Measurements from ENCODE around the gene SERHL2. TPM values are rescaled to one million over a fixed set of nuclear protein-coding genes. Genes with fewer than 3 reads are reported as not detected.
"Not testable (repeated sequence)": the region's sequence is repeated elsewhere in the genome, so short reads cannot be mapped to it uniquely, and the experiment has no call there.

The SERHL2 gene
- total RNA-seq, 1 experiment from 2014 or later: 0.61 TPM

DNA sequence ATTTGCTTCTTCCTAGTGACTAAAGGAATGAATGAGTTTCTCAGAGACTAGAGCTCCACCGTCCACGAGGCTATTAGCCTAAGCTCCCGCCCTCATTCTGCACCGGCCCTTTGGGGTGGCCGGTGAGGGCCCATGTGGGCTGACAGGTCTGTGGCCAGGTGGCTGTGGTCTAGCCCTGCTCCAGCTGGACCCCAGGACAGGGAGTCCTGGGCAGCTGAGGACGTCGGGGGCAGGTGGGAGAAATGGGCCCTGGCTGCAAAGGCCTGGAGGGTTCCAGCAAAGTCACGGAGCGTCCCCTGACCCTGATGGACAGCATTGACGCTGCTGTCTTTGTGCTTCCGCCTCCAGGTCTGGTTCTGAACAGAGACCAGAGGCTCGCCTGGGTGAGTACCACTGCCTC lies 12.2 kb downstream of the SERHL2 start:
- Mint-ChIP-seq H3K9me3 (ENCODE audit: unreplicated experiment) (no peaks in the 10 kb centered on the region), H3K27me3 (ENCODE audit: insufficient read depth, unreplicated experiment) (no peaks in the 10 kb centered on the region), H3K27ac (ENCODE audit: unreplicated experiment) (no peak overlapping the region), H3K36me3 (ENCODE audit: insufficient read depth, unreplicated experiment) (peaks cover 28% of the 10 kb centered on the region), H3K4me3 (ENCODE audit: unreplicated experiment) (no peak overlapping the region), H3K4me1 (ENCODE audit: low read depth, unreplicated experiment) (peaks cover 12% of the 10 kb centered on the region)
- no TSS peak for BruUV-seq (replicated peaks)
- CTCF ChIA-PET: no interaction called here
- no peaks in the 10 kb centered on the region for H3K36me3 ChIP-seq (ENCODE audit: control insufficient read depth, insufficient read depth, low read length)
- TF ChIP-seq CTCF (IDR thresholded peaks at IDR 0.05; ENCODE audit: insufficient read depth in 1 of 2, low read depth in 1 of 2, low read length in 1 of 2, severe bottlenecking in 1 of 2, unreplicated experiment in 1 of 2): no peak
- intact Hi-C loops (cut with micrococcal nuclease; ENCODE audit: unreplicated experiment): no loop called here
- no peak for DNase-seq
- H3K4me1 ChIP-seq: peaks cover 14% of the 10 kb centered on the region; the same call in 1 of the 2 replicates
- H3K4me3 ChIP-seq (ENCODE audit: low read depth, low read length): no peak overlapping the region
- POLR2A ChIA-PET: interaction anchor here (1.0 kb wide), 1 partner anchor 48 kb away, joined by 4 read pairs; the partner anchor contains the start of gene POLDIP3
- H3K27me3 ChIP-seq (replicated peaks; ENCODE audit: control insufficient read depth, insufficient read depth, low read length): no peaks in the 10 kb centered on the region
- no peaks in the 10 kb centered on the region for H3K9me3 ChIP-seq

DNA sequence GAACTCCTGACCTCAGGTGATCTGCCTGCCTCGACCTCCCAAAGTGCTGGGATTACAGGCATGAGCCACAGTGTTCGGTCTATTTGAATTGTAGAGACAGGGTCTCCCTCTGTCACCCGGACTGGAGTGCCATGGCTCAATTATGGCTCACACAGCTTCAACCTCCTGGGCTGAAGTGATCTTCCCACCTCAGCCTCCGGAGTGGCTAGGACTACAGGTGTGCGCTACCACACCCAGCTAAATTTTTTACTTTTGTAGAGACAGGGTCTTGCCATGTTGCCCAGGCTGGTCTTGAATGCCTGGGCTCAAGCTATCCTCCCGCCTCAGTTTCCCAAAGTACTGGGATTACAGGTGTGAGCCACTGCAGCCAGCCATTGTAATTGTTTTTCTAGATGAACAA lies 14.2 kb downstream of the SERHL2 start:
- POLR2A ChIA-PET: interaction anchor here (0.6 kb wide), 1 partner anchor 53 kb away, joined by 3 read pairs; no protein-coding TSS in a partner anchor
- BruUV-seq (replicated peaks); H3K9me3 ChIP-seq; H3K9me3 Mint-ChIP-seq (ENCODE audit: unreplicated experiment); H3K4me3 ChIP-seq (ENCODE audit: low read depth, low read length); H3K36me3 ChIP-seq (ENCODE audit: control insufficient read depth, insufficient read depth, low read length); H3K27me3 Mint-ChIP-seq (ENCODE audit: insufficient read depth, unreplicated experiment); H3K27ac Mint-ChIP-seq (ENCODE audit: unreplicated experiment); H3K4me1 Mint-ChIP-seq (ENCODE audit: low read depth, unreplicated experiment); H3K27me3 ChIP-seq (replicated peaks; ENCODE audit: control insufficient read depth, insufficient read depth, low read length); H3K4me1 ChIP-seq; H3K4me3 Mint-ChIP-seq (ENCODE audit: unreplicated experiment); DNase-seq; intact Hi-C loops (cut with micrococcal nuclease; ENCODE audit: unreplicated experiment): not testable (repeated sequence)
- CTCF ChIA-PET: interaction anchor here (1.1 kb wide), 1 partner anchor 30 kb away, joined by 10 read pairs; no protein-coding TSS in a partner anchor
- H3K36me3 Mint-ChIP-seq (ENCODE audit: insufficient read depth, unreplicated experiment): peaks cover 40% of the 10 kb centered on the region

- H3K27ac Mint-ChIP-seq (ENCODE audit: unreplicated experiment); H3K9me3 Mint-ChIP-seq (ENCODE audit: unreplicated experiment); H3K27me3 Mint-ChIP-seq (ENCODE audit: insufficient read depth, unreplicated experiment); intact Hi-C loops (cut with micrococcal nuclease; ENCODE audit: unreplicated experiment); H3K4me3 ChIP-seq (ENCODE audit: low read depth, low read length); H3K9me3 ChIP-seq; H3K4me1 Mint-ChIP-seq (ENCODE audit: low read depth, unreplicated experiment); CTCF ChIA-PET; POLR2A ChIA-PET; H3K4me1 ChIP-seq; H3K4me3 Mint-ChIP-seq (ENCODE audit: unreplicated experiment); H3K27me3 ChIP-seq (replicated peaks; ENCODE audit: control insufficient read depth, insufficient read depth, low read length); BruUV-seq (replicated peaks); H3K36me3 ChIP-seq (ENCODE audit: control insufficient read depth, insufficient read depth, low read length); DNase-seq: not testable (repeated sequence)
- H3K36me3 Mint-ChIP-seq (ENCODE audit: insufficient read depth, unreplicated experiment): peaks cover 55% of the 10 kb centered on the region
These were observed 16.8 kb downstream of the SERHL2 start for GRCh38 chr22:42570580-42570979.

DNA sequence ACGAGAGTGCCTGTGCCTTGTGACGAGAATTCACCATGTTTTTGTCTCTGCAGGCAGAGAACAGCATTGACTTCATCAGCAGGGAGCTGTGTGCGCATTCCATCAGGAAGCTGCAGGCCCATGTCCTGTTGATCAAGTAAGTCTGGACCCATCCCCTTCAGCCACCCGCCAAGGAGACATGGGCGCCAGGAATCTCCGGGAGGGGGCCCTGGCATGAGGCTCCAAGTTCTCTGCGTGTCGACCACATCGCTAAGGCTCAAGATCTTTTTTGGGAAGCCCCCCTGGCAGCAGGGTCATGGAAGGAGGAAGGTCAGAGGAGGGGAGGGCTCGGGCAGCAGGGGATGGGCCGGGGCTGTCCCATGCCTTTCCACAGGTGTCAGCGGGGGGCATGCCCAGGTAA lies 17.3 kb downstream of the SERHL2 start:
- H3K9me3 ChIP-seq; BruUV-seq (replicated peaks); H3K27me3 ChIP-seq (replicated peaks; ENCODE audit: control insufficient read depth, insufficient read depth, low read length); H3K4me1 ChIP-seq; intact Hi-C loops (cut with micrococcal nuclease; ENCODE audit: unreplicated experiment); CTCF ChIA-PET; H3K36me3 ChIP-seq (ENCODE audit: control insufficient read depth, insufficient read depth, low read length); H3K27ac Mint-ChIP-seq (ENCODE audit: unreplicated experiment); H3K4me3 Mint-ChIP-seq (ENCODE audit: unreplicated experiment); H3K4me3 ChIP-seq (ENCODE audit: low read depth, low read length); H3K27me3 Mint-ChIP-seq (ENCODE audit: insufficient read depth, unreplicated experiment); POLR2A ChIA-PET; H3K4me1 Mint-ChIP-seq (ENCODE audit: low read depth, unreplicated experiment); DNase-seq; H3K9me3 Mint-ChIP-seq (ENCODE audit: unreplicated experiment): not testable (repeated sequence)
- H3K36me3 Mint-ChIP-seq (ENCODE audit: insufficient read depth, unreplicated experiment): peaks cover 53% of the 10 kb centered on the region

GRCh38 chr22:42574046-42574445 lies 20.3 kb downstream of the SERHL2 start:
- H3K9me3 ChIP-seq; H3K4me3 Mint-ChIP-seq (ENCODE audit: unreplicated experiment); H3K4me1 Mint-ChIP-seq (ENCODE audit: low read depth, unreplicated experiment); H3K4me3 ChIP-seq (ENCODE audit: low read depth, low read length); CTCF ChIA-PET; intact Hi-C loops (cut with micrococcal nuclease; ENCODE audit: unreplicated experiment); H3K36me3 ChIP-seq (ENCODE audit: control insufficient read depth, insufficient read depth, low read length); DNase-seq; H3K4me1 ChIP-seq; H3K27me3 Mint-ChIP-seq (ENCODE audit: insufficient read depth, unreplicated experiment); H3K9me3 Mint-ChIP-seq (ENCODE audit: unreplicated experiment); BruUV-seq (replicated peaks); POLR2A ChIA-PET; H3K27me3 ChIP-seq (replicated peaks; ENCODE audit: control insufficient read depth, insufficient read depth, low read length); H3K27ac Mint-ChIP-seq (ENCODE audit: unreplicated experiment): not testable (repeated sequence)
- H3K36me3 Mint-ChIP-seq (ENCODE audit: insufficient read depth, unreplicated experiment): peaks cover 74% of the 10 kb centered on the region

DNA sequence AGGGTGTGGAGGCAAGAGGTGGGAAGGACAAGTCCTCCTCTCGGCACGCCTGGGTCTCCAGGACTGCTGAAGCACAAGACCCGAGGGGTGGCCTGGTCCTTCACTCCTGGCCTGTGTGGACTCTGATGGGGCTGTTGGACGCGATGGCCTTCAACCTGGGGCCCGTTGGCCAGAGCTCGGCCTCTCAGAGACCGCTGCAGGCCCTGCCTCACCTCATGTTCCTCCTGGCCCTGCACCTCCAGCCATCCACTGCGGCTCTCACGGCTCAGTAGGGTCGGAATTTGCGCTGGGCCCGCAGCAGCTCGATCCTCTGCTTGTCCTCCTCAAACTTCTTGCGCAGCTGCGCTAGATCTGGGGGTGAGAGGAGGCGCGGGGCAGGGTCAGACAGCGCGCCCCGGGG lies 20.7 kb downstream of the SERHL2 start:
- not testable (repeated sequence) for BruUV-seq (replicated peaks); H3K4me3 ChIP-seq (ENCODE audit: low read depth, low read length)

More for the DNA sequence above, 20.7 kb downstream of the SERHL2 start:
- H3K4me1 ChIP-seq; DNase-seq; H3K27me3 ChIP-seq (replicated peaks; ENCODE audit: control insufficient read depth, insufficient read depth, low read length); H3K4me3 Mint-ChIP-seq (ENCODE audit: unreplicated experiment); H3K9me3 Mint-ChIP-seq (ENCODE audit: unreplicated experiment); CTCF ChIA-PET; H3K4me1 Mint-ChIP-seq (ENCODE audit: low read depth, unreplicated experiment); H3K27me3 Mint-ChIP-seq (ENCODE audit: insufficient read depth, unreplicated experiment); intact Hi-C loops (cut with micrococcal nuclease; ENCODE audit: unreplicated experiment); H3K9me3 ChIP-seq; H3K36me3 ChIP-seq (ENCODE audit: control insufficient read depth, insufficient read depth, low read length); H3K27ac Mint-ChIP-seq (ENCODE audit: unreplicated experiment); POLR2A ChIA-PET: not testable (repeated sequence)
- H3K36me3 Mint-ChIP-seq (ENCODE audit: insufficient read depth, unreplicated experiment): peaks cover 75% of the 10 kb centered on the region
